ENCODE data around the gene DNAH14.
"Not testable (repeated sequence)": the region's sequence is repeated elsewhere in the genome, so short reads cannot be mapped to it uniquely, and the experiment has no call there.

The DNAH14 gene

GRCh38 chr1:225329041-225329440 is 399.6 kb downstream of the DNAH14 start:
- ChIA-PET CTCF (interaction anchor here (8.9 kb wide), 1 partner anchor 10 kb away, joined by 71 read pairs; no protein-coding TSS in a partner anchor), POLR2A (no interaction called here)
- TF ChIP-seq TRIM28 (IDR thresholded peaks at IDR 0.05; ENCODE audit: borderline replicate concordance, low read length) (no peak), ZNF37A (tag by site-specific recombination; IDR thresholded peaks at IDR 0.05) (no peak), SCRT1 (tag by site-specific recombination; IDR thresholded peaks at IDR 0.05; ENCODE audit: borderline replicate concordance) (no peak), ZNF157 (tag by site-specific recombination; IDR thresholded peaks at IDR 0.05) (no peak), ZSCAN16 (tag by site-specific recombination; IDR thresholded peaks at IDR 0.05) (no peak), ZNF112 (tag by site-specific recombination; IDR thresholded peaks at IDR 0.05) (no peak), ZNF214 (tag by site-specific recombination; IDR thresholded peaks at IDR 0.05; ENCODE audit: borderline replicate concordance) (no peak), ZBTB1 (tag by site-specific recombination; IDR thresholded peaks at IDR 0.05) (no peak), ZNF544 (tag by site-specific recombination; IDR thresholded peaks at IDR 0.05) (no peak), ZNF701 (tag by site-specific recombination; IDR thresholded peaks at IDR 0.05) (no peak), ZNF23 (tag by site-specific recombination; IDR thresholded peaks at IDR 0.05; ENCODE audit: borderline replicate concordance) (no peak), OVOL3 (tag by site-specific recombination; IDR thresholded peaks at IDR 0.05) (no peak), ZNF311 (tag by site-specific recombination; IDR thresholded peaks at IDR 0.05; ENCODE audit: borderline replicate concordance) (no peak)
- TF ChIP-seq, protein P1, sequence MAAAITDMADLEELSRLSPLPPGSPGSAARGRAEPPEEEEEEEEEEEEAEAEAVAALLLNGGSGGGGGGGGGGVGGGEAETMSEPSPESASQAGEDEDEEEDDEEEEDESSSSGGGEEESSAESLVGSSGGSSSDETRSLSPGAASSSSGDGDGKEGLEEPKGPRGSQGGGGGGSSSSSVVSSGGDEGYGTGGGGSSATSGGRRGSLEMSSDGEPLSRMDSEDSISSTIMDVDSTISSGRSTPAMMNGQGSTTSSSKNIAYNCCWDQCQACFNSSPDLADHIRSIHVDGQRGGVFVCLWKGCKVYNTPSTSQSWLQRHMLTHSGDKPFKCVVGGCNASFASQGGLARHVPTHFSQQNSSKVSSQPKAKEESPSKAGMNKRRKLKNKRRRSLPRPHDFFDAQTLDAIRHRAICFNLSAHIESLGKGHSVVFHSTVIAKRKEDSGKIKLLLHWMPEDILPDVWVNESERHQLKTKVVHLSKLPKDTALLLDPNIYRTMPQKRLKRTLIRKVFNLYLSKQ (tag by site-specific recombination; IDR thresholded peaks at IDR 0.05; ENCODE audit: borderline replicate concordance) = no peak
- TF ChIP-seq, protein P2, sequence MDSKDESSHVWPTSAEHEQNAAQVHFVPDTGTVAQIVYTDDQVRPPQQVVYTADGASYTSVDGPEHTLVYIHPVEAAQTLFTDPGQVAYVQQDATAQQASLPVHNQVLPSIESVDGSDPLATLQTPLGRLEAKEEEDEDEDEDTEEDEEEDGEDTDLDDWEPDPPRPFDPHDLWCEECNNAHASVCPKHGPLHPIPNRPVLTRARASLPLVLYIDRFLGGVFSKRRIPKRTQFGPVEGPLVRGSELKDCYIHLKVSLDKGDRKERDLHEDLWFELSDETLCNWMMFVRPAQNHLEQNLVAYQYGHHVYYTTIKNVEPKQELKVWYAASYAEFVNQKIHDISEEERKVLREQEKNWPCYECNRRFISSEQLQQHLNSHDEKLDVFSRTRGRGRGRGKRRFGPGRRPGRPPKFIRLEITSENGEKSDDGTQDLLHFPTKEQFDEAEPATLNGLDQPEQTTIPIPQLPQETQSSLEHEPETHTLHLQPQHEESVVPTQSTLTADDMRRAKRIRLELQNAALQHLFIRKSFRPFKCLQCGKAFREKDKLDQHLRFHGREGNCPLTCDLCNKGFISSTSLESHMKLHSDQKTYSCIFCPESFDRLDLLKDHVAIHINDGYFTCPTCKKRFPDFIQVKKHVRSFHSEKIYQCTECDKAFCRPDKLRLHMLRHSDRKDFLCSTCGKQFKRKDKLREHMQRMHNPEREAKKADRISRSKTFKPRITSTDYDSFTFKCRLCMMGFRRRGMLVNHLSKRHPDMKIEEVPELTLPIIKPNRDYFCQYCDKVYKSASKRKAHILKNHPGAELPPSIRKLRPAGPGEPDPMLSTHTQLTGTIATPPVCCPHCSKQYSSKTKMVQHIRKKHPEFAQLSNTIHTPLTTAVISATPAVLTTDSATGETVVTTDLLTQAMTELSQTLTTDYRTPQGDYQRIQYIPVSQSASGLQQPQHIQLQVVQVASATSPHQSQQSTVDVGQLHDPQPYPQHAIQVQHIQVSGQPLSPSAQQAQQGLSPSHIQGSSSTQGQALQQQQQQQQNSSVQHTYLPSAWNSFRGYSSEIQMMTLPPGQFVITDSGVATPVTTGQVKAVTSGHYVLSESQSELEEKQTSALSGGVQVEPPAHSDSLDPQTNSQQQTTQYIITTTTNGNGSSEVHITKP (tag by site-specific recombination; IDR thresholded peaks at IDR 0.05) = no peak
- no peaks in the 10 kb centered on the region for H3K36me3 ChIP-seq (ENCODE audit: control insufficient read depth in 2 of 2, insufficient read depth in 1 of 2, low read length in 2 of 2)
- no peak overlapping the region for H3K27ac ChIP-seq (ENCODE audit: extremely low read depth, low read depth, low read length)
- H3K4me1 ChIP-seq (ENCODE audit: control insufficient read depth, insufficient read depth, low read length) = no peaks in the 10 kb centered on the region
- no peaks in the 10 kb centered on the region for H3K9me3 ChIP-seq (ENCODE audit: control insufficient read depth, insufficient read depth, low read depth, low read length)
- H3K4me3 ChIP-seq (ENCODE audit: low read depth, low read length) = no peak overlapping the region

DNA sequence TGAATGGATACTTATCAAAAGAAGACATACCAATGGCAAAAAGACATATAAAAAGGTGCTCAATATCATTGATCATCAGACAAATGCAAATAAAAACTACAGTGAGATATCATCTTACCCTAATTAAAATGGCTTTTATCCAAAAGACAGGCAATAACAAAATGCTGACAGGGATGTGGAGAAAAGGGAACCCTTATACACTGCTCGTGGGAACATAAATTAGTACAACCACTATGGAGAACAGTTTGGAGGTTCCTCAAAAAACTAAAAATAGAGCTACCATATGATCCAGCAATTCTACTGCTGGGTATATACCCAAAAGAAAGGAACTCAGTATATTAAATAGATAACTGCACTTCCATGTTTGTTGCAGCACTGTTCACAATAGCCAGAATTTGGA is 400.5 kb downstream of the DNAH14 start:
- H3K27ac ChIP-seq (ENCODE audit: extremely low read depth, low read depth, low read length); H3K4me3 ChIP-seq (ENCODE audit: low read depth, low read length); POLR2A ChIA-PET; H3K9me3 ChIP-seq (ENCODE audit: control insufficient read depth, insufficient read depth, low read depth, low read length); H3K36me3 ChIP-seq (ENCODE audit: control insufficient read depth in 2 of 2, insufficient read depth in 1 of 2, low read length in 2 of 2); H3K4me1 ChIP-seq (ENCODE audit: control insufficient read depth, insufficient read depth, low read length): not testable (repeated sequence)
- CTCF ChIA-PET = interaction anchor here (8.9 kb wide), 1 partner anchor 11 kb away, joined by 71 read pairs; no protein-coding TSS in a partner anchor

DNA sequence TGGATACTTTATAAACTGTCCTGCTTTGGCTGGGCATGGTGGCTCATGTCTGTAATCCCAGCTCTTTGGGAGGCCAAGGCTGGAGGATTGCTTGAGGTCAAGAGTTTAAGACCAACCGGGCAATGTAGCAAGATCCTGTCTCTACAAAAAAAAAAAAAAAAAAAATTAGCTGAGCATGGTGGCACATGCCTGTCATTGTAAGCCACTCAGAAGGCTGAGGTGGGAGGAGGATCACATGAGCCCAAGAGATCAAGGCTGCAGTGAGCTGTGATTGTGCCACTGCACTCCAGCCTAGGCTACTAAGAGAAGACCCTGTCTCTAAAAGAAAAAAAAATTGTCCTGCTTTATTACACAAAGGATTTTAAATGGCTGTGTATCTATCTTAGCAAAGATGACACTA is 403.2 kb downstream of the DNAH14 start:
- Histone ChIP-seq H3K4me3 (ENCODE audit: low read depth, low read length) (no peak overlapping the region), H3K36me3 (ENCODE audit: control insufficient read depth in 2 of 2, insufficient read depth in 1 of 2, low read length in 2 of 2) (no peaks in the 10 kb centered on the region), H3K9me3 (ENCODE audit: control insufficient read depth, insufficient read depth, low read depth, low read length) (no peaks in the 10 kb centered on the region), H3K4me1 (ENCODE audit: control insufficient read depth, insufficient read depth, low read length) (no peaks in the 10 kb centered on the region), H3K27ac (ENCODE audit: extremely low read depth, low read depth, low read length) (no peak overlapping the region)
- CTCF ChIA-PET = interaction anchor here (0.6 to 8.9 kb wide), 5 partner anchors 9 to 544 kb away, joined by 3 to 71 read pairs (median 3); no protein-coding TSS in a partner anchor
- POLR2A ChIA-PET = no interaction called here
- TF ChIP-seq ZNF660 (tag by site-specific recombination; IDR thresholded peaks at IDR 0.05) (no peak), ZNF473 (tag by site-specific recombination; IDR thresholded peaks at IDR 0.05) (no peak), TRIM28 (IDR thresholded peaks at IDR 0.05; ENCODE audit: borderline replicate concordance, low read length) (no peak), ZNF555 (tag by site-specific recombination; conservative IDR thresholded peaks at IDR 0.05) (no peak), KLF16 (tag by site-specific recombination; IDR thresholded peaks at IDR 0.05) (no peak), HIC1 (tag by site-specific recombination; IDR thresholded peaks at IDR 0.05) (no peak), SCRT2 (tag by site-specific recombination; IDR thresholded peaks at IDR 0.05) (no peak), SP2 (tag by site-specific recombination; IDR thresholded peaks at IDR 0.05) (no peak), ZIC2 (tag by site-specific recombination; IDR thresholded peaks at IDR 0.05) (no peak), ZNF175 (tag by site-specific recombination; IDR thresholded peaks at IDR 0.05) (no peak), ZNF549 (tag by site-specific recombination; IDR thresholded peaks at IDR 0.05) (no peak)
